OCI-LY1 (cell line): ENCODE results near the gene REX1BD.

Experiments used
- H2AFZ ChIP-seq: fragments of 200-600 bp; sonication (generic), shearing (Covaris generic); 2 replicates; pipeline ENCODE4 v1.6.0; 2014; ENCODE audit warnings: antibody characterized with exemption, mild to moderate bottlenecking, low read length
- H3F3A ChIP-seq: fragments of 200-600 bp; sonication (generic), shearing (Covaris generic); 2 replicates; pipeline ENCODE4 v1.6.0; 2014; ENCODE audit warnings: mild to moderate bottlenecking, antibody characterized with exemption, low read length, moderate library complexity; ENCODE audit not compliant: insufficient read depth
- H3K27ac ChIP-seq: fragments of 200-600 bp; sonication (generic); 2 replicates; pipeline ENCODE4 v1.5.1; 2014; ENCODE audit warnings: low read length, mixed run types, mild to moderate bottlenecking, low read depth; ENCODE audit not compliant: poor library complexity, severe bottlenecking
- H3K27me3 ChIP-seq: fragments of 200-600 bp; sonication (generic); 2 replicates; pipeline ENCODE4 v1.6.0; 2014; ENCODE audit warnings: antibody characterized with exemption, mild to moderate bottlenecking, low read length, moderate library complexity; ENCODE audit not compliant: insufficient read depth
- H3K36me3 ChIP-seq: fragments of 200-600 bp; sonication (generic); 2 replicates; pipeline ENCODE4 v1.6.1; 2014; ENCODE audit warnings: mild to moderate bottlenecking, antibody characterized with exemption, low read length, moderate library complexity, mixed read lengths; ENCODE audit not compliant: insufficient read depth
- H3K4me1 ChIP-seq: fragments of 200-600 bp; sonication (generic); 2 replicates; pipeline ENCODE4 v1.5.1; 2014; ENCODE audit warnings: mild to moderate bottlenecking, low read length, moderate library complexity; ENCODE audit not compliant: insufficient read depth, severe bottlenecking
- H3K4me2 ChIP-seq: fragments of 200-600 bp; sonication (generic), shearing (Covaris generic); 2 replicates; pipeline ENCODE4 v1.6.1; 2014; ENCODE audit warnings: low read length
- H3K4me3 ChIP-seq: fragments of 200-600 bp; sonication (generic); 2 replicates; pipeline ENCODE4 v1.5.1; 2014; ENCODE audit warnings: low read length, low read depth, mild to moderate bottlenecking, mixed read lengths; ENCODE audit not compliant: poor library complexity, severe bottlenecking
- H3K79me2 ChIP-seq: fragments of 200-600 bp; shearing (Covaris generic); 2 replicates; pipeline ENCODE4 v1.6.1; 2016; ENCODE audit warnings: mixed run types, low read length, mixed read lengths; ENCODE audit not compliant: insufficient read depth
- H3K9ac ChIP-seq: fragments of 200-600 bp; sonication (generic), shearing (Covaris generic); 2 replicates; pipeline ENCODE4 v1.6.1; 2014; ENCODE audit warnings: mild to moderate bottlenecking, low read length, mixed read lengths
- H3K9me2 ChIP-seq: fragments of 200-600 bp; sonication (generic), shearing (Covaris generic); 2 replicates; pipeline ENCODE4 v1.6.1; 2014; ENCODE audit warnings: low read depth, mild to moderate bottlenecking, low read length, mixed read lengths
- H3K9me3 ChIP-seq: fragments of 200-600 bp; shearing (Covaris generic); 2 replicates; pipeline ENCODE4 v1.6.1; 2014; ENCODE audit warnings: low read length, mixed read lengths
- H4K20me1 ChIP-seq: fragments of 200-600 bp; sonication (generic), shearing (Covaris generic); 2 replicates; pipeline ENCODE4 v1.6.0; 2016; ENCODE audit warnings: mild to moderate bottlenecking, low read length; ENCODE audit not compliant: insufficient read depth
- CTCF ChIP-seq: fragments of 200-600 bp; sonication (generic), shearing (Covaris generic); IDR thresholded peaks from 2 replicates; pipeline ENCODE4 v1.5.1; 2017; ENCODE audit warnings: mild to moderate bottlenecking, antibody characterized with exemption, low read length, moderate library complexity, mixed read lengths
- EZH2 ChIP-seq: fragments of 200-600 bp; sonication (generic), shearing (Covaris generic); IDR thresholded peaks from 2 replicates; pipeline ENCODE4 v1.8.0; 2017; ENCODE audit warnings: borderline replicate concordance, mixed run types, mild to moderate bottlenecking, antibody characterized with exemption, low read length, moderate library complexity, mixed read lengths

The REX1BD gene

GRCh38 chr19:18605196-18605545 lies 16.6 kb downstream of the REX1BD start:
- Histone ChIP-seq H3K4me3 (no peak overlapping the region), H3K4me1 (no peaks in the 10 kb centered on the region), H3F3A (no peaks in the 10 kb centered on the region), H3K9me2 (no peaks in the 10 kb centered on the region), H3K79me2 (no peaks in the 10 kb centered on the region), H3K36me3 (no peaks in the 10 kb centered on the region), H3K9me3 (no peaks in the 10 kb centered on the region), H3K4me2 (no peak overlapping the region), H3K9ac (no peak overlapping the region), H3K27ac (no peak overlapping the region), H4K20me1 (no peaks in the 10 kb centered on the region), H3K27me3 (peaks cover 25% of the 10 kb centered on the region), H2AFZ (no peak overlapping the region)
- TF ChIP-seq EZH2: no peak
- TF ChIP-seq CTCF: no peak

- no peak overlapping the region for H3K4me2 ChIP-seq
- no peaks in the 10 kb centered on the region for H4K20me1 ChIP-seq
- no peak overlapping the region for H3K9ac ChIP-seq
- H3K27me3 ChIP-seq: peaks cover 25% of the 10 kb centered on the region
- TF ChIP-seq EZH2: no peak
- no peak for TF ChIP-seq CTCF
- no peaks in the 10 kb centered on the region for H3K4me1 ChIP-seq
- no peak overlapping the region for H2AFZ ChIP-seq
- no peaks in the 10 kb centered on the region for H3K9me3 ChIP-seq
- H3K4me3 ChIP-seq: no peak overlapping the region
- H3K79me2 ChIP-seq: no peaks in the 10 kb centered on the region
- no peaks in the 10 kb centered on the region for H3F3A ChIP-seq
- H3K27ac ChIP-seq: no peak overlapping the region
- no peaks in the 10 kb centered on the region for H3K36me3 ChIP-seq
- no peaks in the 10 kb centered on the region for H3K9me2 ChIP-seq
Observed at GRCh38 chr19:18605546-18606280, 17.1 kb downstream of the REX1BD start.

GRCh38 chr19:18606281-18607225 lies 18.0 kb downstream of the REX1BD start, which contains the start of gene CRLF1:
CRLF1 (minus strand) TSS chr19:18606799; CDS start chr19:18606656, 143 bp downstream.
- Histone ChIP-seq H3K4me2 (no peak within 1 kb of the TSS), H3K9me3 (no peaks in the 10 kb centered on the region), H3K79me2 (no peaks in the 10 kb centered on the region), H3K36me3 (no peaks in the 10 kb centered on the region), H3K4me1 (no peaks in the 10 kb centered on the region), H3K9ac (no peak within 1 kb of the TSS), H2AFZ (no peak within 1 kb of the TSS), H3F3A (no peaks in the 10 kb centered on the region), H3K27me3 (peaks cover 25% of the 10 kb centered on the region), H3K9me2 (no peaks in the 10 kb centered on the region), H4K20me1 (no peaks in the 10 kb centered on the region), H3K4me3 (no peak within 1 kb of the TSS), H3K27ac (no peak within 1 kb of the TSS)
- no peak for TF ChIP-seq EZH2
- no peak for TF ChIP-seq CTCF
